Kidney tubule cell (primary cell): ENCODE results near the gene NEURL1.
A peak's percentile ranks its signal among the peaks of the same experiment; 100 is the strongest.
"Not testable (repeated sequence)": the region's sequence is repeated elsewhere in the genome, so short reads cannot be mapped to it uniquely, and the experiment has no call there.

Source experiments
- DNase-seq: peaks from one replicate; pipeline ENCODE4 v3.0.0-alpha.2; 2018; ENCODE audit warnings: low spot score

The NEURL1 gene

GRCh38 chr10:103584216-103585010, 90.9 kb downstream of the NEURL1 start:
- DNase-seq: no peak

GRCh38 chr10:103585011-103585405, 91.5 kb downstream of the NEURL1 start:
- DNase-seq: no peak

GRCh38 chr10:103587073-103587472, 93.6 kb downstream of the NEURL1 start:
- no peak for DNase-seq

- DNase-seq: no peak
Observed at GRCh38 chr10:103589074-103589630, 95.6 kb downstream of the NEURL1 start.

DNA sequence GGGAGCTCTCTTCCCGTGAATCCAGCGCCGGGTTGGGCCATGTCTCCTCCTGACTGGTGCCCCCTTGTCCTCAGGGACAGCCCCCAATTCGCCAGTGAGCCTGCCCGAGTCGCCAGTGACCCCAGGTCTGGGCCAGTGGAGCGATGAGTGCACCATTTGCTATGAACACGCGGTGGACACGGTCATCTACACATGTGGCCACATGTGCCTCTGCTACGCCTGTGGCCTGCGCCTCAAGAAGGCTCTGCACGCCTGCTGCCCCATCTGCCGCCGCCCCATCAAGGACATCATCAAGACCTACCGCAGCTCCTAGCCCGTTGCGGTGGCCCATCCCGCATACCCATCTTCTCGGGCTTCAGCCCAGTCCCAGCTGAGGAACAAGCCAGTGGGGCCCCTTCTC, 96.6 kb downstream of the NEURL1 start:
- DNase-seq: no peak

- DNase-seq: no peak
Observed at GRCh38 chr10:103590744-103591291, 97.3 kb downstream of the NEURL1 start.

DNA sequence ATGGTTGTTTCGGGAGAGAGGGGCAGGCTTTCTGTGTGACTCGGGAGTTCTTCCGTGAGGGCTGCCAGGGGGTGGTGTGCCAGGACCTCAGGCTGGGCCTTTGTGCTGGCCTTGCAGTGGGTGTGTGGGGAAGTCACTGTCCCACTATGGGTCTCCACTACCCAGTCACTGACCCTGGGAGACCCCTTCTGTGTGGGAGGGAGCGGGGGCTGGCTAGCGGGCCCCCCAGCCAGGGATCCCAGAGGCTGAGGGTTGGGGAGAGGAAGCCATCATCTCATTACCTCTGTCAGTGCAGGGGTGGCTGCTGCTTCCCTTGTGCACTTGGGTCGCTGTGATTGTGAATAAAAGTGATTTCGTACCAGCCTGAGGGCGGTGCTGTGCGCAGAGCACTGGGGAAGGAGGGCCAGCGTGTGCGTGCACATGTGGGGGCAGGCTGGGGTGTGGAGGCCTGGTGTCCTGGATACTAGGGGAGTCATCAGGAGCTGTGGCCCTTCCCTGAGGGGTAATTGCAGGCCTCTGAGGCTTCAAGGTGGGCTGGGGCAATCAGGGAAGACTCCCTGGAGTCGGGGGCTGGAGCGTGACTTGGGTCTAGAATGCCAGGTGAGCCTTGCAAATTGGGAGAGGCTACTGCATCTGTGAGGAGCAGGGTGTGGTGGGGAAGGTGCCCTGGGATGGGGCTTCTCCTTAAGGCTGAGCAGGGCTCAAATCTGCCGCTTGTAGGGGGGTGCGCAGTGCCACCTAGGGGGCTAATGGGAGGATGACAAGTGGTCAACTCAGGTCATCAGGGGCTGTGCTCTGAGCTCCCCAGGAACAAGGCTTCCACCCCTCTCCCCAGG, 98.9 kb downstream of the NEURL1 start:
- DNase-seq: peak; percentile 40

- no peak for DNase-seq
Observed at GRCh38 chr10:103593022-103593570, 99.6 kb downstream of the NEURL1 start.

DNA sequence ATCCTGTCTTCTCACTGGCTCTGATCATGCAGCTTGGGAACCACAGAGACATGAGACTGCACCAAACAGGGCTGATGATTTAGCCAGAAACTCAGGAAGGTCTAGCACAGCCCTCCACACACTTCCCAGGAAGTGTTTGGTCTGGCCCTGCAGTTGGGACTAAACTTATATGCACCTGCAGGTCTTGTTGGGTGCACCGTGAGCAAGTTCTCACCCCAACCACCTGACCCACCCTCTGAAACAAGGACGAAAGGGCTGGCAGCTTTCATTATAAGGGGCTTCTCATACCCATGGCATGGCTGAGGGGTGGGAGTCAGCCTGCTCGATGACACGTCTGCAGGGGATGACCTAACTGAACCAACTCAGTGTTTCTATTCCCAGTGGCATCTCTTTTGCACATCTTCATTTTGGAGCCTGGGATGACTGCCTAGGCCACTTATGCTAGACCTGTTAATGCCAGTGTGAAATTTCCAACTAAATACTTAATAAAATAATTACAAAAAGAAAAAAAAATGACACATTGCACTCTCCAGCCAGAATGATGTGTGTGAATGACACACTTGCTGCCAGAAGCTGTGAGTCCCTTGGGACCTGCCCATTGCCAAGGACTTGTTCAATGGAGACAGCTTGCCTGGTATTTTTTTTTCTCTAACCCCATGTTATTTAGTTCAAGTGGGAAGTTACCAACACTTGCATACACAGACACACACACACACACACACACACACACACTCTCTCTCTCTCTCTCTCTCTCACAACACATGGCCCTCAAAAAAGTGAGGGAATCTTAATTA, 102.6 kb downstream of the NEURL1 start:
- DNase-seq: no peak

GRCh38 chr10:103597003-103597402, 103.5 kb downstream of the NEURL1 start:
- no peak for DNase-seq

GRCh38 chr10:103598654-103599115, 105.2 kb downstream of the NEURL1 start:
- DNase-seq: peak; percentile 73

DNA sequence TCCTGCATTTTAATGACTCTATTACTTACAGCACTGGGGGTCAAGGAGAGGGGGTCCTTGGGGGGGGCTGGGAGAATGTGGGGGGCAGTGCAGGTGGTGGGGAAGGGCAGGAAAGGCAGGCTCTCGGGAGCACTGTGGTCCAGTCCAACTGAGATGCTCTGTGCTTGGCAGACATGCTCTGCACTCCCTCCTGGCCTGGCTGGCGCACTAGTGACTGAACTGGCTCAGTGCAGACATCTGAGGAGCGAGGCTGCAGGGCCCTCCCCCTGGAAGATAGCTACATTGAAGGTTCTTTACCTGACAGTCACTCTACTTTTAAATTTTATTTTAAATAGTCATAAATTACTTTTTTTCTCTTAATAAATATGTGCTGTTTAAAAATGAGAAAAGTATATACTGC, 105.7 kb downstream of the NEURL1 start:
- DNase-seq: no peak

DNA sequence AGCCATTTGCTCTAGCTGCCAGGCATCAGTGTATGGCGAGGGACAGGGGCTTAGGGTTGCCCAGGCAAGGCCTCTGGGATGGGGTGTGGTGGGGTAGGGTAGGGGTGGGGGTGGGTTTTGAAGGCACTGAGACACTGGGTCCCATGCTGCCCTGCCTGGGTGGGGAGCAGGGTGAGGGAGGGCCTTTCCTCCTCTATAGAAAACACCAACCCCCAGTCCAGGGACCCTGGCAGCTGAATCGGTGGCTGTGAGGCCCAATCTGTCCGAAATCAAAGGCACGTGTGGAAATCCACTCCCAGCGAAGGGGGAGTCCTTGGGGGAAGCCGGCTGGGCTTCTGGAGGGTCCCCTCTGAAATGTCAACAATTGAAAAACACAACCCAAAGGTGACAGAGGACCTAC, 106.4 kb downstream of the NEURL1 start:
- no peak for DNase-seq

- DNase-seq: no peak
Observed at GRCh38 chr10:103600325-103600724, 106.8 kb downstream of the NEURL1 start.

- no peak for DNase-seq
Observed at GRCh38 chr10:103600956-103601569, 107.6 kb downstream of the NEURL1 start.

DNA sequence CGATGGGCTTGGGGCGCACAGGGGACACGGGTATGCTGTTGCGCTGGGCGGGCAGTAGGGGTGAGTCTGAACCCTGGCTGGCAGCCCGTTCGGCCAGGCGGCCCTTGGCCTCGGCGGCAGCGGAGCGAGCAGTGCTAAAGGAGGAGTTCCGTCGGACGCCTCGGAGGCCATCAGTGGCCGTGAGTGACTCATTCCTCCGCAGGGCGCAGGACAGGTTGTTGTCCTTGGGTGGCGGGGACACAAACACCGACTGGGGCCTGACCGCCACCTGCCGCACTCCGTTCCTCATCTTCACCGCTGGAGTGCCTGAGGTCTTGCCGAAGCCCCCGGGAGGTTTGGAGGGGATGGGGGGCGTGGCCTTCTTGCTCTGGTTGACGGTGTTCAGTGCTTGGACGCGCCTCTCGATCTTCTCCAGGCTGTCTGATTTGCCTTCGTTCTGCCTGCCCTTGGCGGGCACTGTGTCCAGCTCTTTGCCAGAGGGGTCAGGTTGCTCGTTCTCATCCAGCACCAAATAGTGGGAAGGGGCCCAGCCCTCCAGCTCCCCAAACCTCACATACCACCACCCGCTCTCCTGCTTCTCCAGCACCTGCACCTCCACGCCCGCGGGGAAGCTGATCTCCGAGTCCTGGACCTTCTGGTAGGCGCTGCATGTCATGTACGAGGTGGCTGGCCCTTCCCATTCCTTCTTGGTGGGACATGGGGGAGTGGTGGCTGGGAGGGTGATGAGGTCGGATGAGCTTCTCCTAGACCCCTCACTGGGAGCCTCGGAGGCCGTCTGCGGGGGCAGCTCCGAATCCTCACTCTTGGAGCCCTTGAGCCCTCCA, 108.7 kb downstream of the NEURL1 start:
- DNase-seq: no peak

GRCh38 chr10:103602852-103603155, 109.3 kb downstream of the NEURL1 start:
- no peak for DNase-seq

- no peak for DNase-seq
Observed at GRCh38 chr10:103603382-103603781, 109.9 kb downstream of the NEURL1 start.

- peak; percentile 17 for DNase-seq
Observed at GRCh38 chr10:103605359-103606096, 112.0 kb downstream of the NEURL1 start.

GRCh38 chr10:103606097-103606438, 112.6 kb downstream of the NEURL1 start:
- DNase-seq: not testable (repeated sequence)
